Prostate gland (tissue), 2 donors: Measurements from ENCODE around the gene GRM6. TPM values are rescaled to one million over a fixed set of nuclear protein-coding genes. Genes with fewer than 3 reads are reported as not detected.

Experiments used
- DNase-seq: peaks from one replicate; pipeline ENCODE4 v3.0.0-alpha.2; 2019; ENCODE audit warnings: low spot score
- H3K27ac ChIP-seq, 2 donors: fragments of 200-600 bp; sonication (generic); 2 replicates each; pipeline ENCODE4 v1.5.1; 2017 to 2019
- H3K27me3 ChIP-seq: fragments of 200-600 bp; sonication (generic); replicated peaks from 2 replicates; pipeline ENCODE4 v1.5.1; 2019; ENCODE audit not compliant: insufficient read depth
- H3K36me3 ChIP-seq, 2 donors: fragments of 200-600 bp; sonication (generic); 1 replicate in 1 of 2; 2 replicates in 1 of 2; pipeline versions ENCODE4 v1.5.1 to v1.8.1; 2017 to 2019
- H3K4me1 ChIP-seq: fragments of 200-600 bp; sonication (generic); replicated peaks from 2 replicates; pipeline ENCODE4 v1.5.1; 2019
- H3K4me3 ChIP-seq, 2 donors: fragments of 200-600 bp; sonication (generic); 2 replicates each; pipeline ENCODE4 v1.5.1; 2017 to 2019
- H3K9me3 ChIP-seq: fragments of 200-600 bp; sonication (generic); 2 replicates; pipeline ENCODE4 v1.5.1; 2017
- CTCF ChIP-seq, 4 experiments: fragments of 200-600 bp in 2 of 4; fragments of 450-650 bp in 2 of 4; sonication (generic) in 2 of 4; IDR thresholded peaks; 1 replicate in 3 of 4; 2 replicates in 1 of 4; pipeline ENCODE4 v1.5.1; 2016 to 2019; ENCODE audit warnings: antibody characterized with exemption in 4 of 4, mild to moderate bottlenecking in 2 of 4, moderate library complexity in 2 of 4
- POLR2A ChIP-seq: fragments of 450-650 bp; IDR thresholded peaks from one replicate; pipeline ENCODE4 v1.6.1; 2016; ENCODE audit warnings: antibody characterized with exemption, mild to moderate bottlenecking
- POLR2AphosphoS5 ChIP-seq: sonication (generic); formaldehyde crosslinking; IDR thresholded peaks from one replicate; pipeline ENCODE4 v1.6.1; 2017; ENCODE audit warnings: antibody characterized with exemption
- WGBS: methylation state at CpG from one replicate; pipeline ENCODE4 v1.1.5; 2018; 5-methylcytosine and 5-hydroxymethylcytosine counted together
- intact Hi-C: fragments of 100-400 bp; cut with DNase I; formaldehyde crosslinking; loops from one replicate; pipeline ENCODE4 v1.14.2; 2022
- total RNA-seq, 2 donors: library from RNA; depleted of rRNA; stranded (reverse); fragments of >200 nt; gene quantifications; one replicate each; pipeline ENCODE4 v1.1.0, GENCODE V29; 2016

Gene GRM6
- total RNA-seq: under 1 TPM in 1 of 2 donors, not detected in 1; 0.23 TPM

- peaks cover 2% of the 10 kb centered on the region for H3K27me3 ChIP-seq
- no peaks in the 10 kb centered on the region for H3K36me3 ChIP-seq
- intact Hi-C loops: no loop called here
- TF ChIP-seq POLR2A (no peak), CTCF (IDR thresholded peaks at IDR 0.05) (no peak), POLR2AphosphoS5 (no peak)
- H3K4me3 ChIP-seq: no peak within 1 kb of the TSS
- H3K27ac ChIP-seq: no peak within 1 kb of the TSS
- 2% methylated on average over 82 of the region's 97 CpGs for WGBS
- no peak for DNase-seq
- no peaks in the 10 kb centered on the region for H3K4me1 ChIP-seq
- no peaks in the 10 kb centered on the region for H3K9me3 ChIP-seq
Observed at GRCh38 chr5:178994580-178995340, at the start of gene GRM6. TSS of gene GRM6 (minus strand) at chr5:178995320. CDS start at chr5:178994944, 376 bp downstream.

DNA sequence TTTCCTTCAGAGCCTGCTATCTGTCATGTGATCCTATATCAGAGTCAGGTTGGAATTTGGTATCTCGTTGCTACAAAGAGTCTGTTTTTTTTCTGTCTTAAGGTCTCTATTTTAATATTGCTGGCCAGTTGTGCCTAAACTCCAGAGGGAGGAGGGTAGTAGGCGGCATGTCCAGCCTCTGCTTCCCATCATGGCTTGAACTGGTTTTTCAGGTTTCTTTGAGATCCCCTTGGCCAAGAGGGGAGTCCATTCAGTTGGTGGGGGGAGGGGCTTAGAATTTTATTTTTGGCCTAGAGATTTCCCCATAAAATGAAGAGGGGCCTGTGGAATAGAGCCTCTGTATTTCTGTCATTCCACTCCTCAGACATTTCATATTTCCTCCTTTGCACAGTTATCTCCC, 49.6 kb upstream of the GRM6 start:
- H3K4me1 ChIP-seq: no peaks in the 10 kb centered on the region
- DNase-seq: no peak
- no peaks in the 10 kb centered on the region for H3K9me3 ChIP-seq
- no peak overlapping the region for H3K27ac ChIP-seq
- H3K27me3 ChIP-seq: no peaks in the 10 kb centered on the region
- TF ChIP-seq CTCF (IDR thresholded peaks at IDR 0.05) (no peak), POLR2A (no peak), POLR2AphosphoS5 (no peak)
- WGBS: 65% methylated on average over 2 of the region's 2 CpGs
- no peak overlapping the region for H3K4me3 ChIP-seq
- intact Hi-C loops: no loop called here
- H3K36me3 ChIP-seq: no peaks in the 10 kb centered on the region

DNA sequence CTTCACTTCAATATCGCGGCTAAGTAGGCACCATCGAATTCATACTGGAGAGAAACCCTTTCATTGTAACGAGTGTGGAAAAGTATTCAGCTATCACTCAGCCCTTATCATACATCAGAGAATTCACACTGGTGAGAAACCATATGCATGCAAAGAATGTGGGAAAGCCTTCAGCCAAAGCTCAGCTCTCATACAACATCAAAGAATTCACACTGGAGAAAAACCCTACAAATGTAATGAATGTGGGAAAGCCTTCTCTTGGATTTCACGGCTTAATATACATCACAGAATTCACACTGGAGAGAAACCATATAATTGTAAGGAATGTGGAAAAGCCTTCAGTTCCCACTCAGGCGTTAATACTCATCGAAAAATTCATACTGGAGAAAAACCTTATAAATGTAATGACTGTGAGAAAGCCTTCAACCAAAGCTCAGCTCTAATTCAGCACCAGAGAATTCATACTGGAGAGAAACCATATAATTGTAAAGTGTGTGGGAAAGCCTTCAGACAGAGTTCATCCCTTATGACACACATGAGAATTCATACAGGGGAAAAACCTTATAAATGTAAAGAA, 38.0 kb upstream of the GRM6 start:
- DNase-seq: no peak
- Histone ChIP-seq H3K27ac (no peak overlapping the region), H3K4me3 (no peak overlapping the region), H3K4me1 (no peaks in the 10 kb centered on the region), H3K27me3 (no peaks in the 10 kb centered on the region), H3K36me3 (peaks cover 8 to 27% of the 10 kb centered on the region in 2 donors), H3K9me3 (peaks cover 14% of the 10 kb centered on the region)
- intact Hi-C loops: no loop called here
- no peak for TF ChIP-seq CTCF (IDR thresholded peaks at IDR 0.05)
- TF ChIP-seq POLR2AphosphoS5: no peak
- TF ChIP-seq POLR2A: no peak
- 97% methylated on average over 7 of the region's 7 CpGs for WGBS

- DNase-seq: peak; percentile 94
- Histone ChIP-seq H3K4me3 (peak within 1 kb of the TSS; percentile 76 to 89), H3K4me1 (no peaks in the 10 kb centered on the region), H3K27ac (peak within 1 kb of the TSS; percentile 79 to 84), H3K27me3 (no peaks in the 10 kb centered on the region), H3K9me3 (no peaks in the 10 kb centered on the region), H3K36me3 (peaks cover 12% of the 10 kb centered on the region in 2 donors)
- 1% methylated on average over 55 of the region's 72 CpGs for WGBS
- peak; percentile 39 for TF ChIP-seq POLR2A
- peak; percentile 98 for TF ChIP-seq POLR2AphosphoS5
- peak in 2 of 4 experiments; percentile 12 to 20 for TF ChIP-seq CTCF (IDR thresholded peaks at IDR 0.05)
- intact Hi-C loops: loop anchor here (5.0 kb wide), 1 partner anchor 39 kb away; the partner anchor contains the start of gene ZNF354C
Observed at GRCh38 chr5:179023528-179024189, 28.5 kb upstream of the GRM6 start, which contains the start of gene ZNF879. TSS of gene ZNF879 (plus strand) at chr5:179023804. CDS start at chr5:179025005, 1,201 bp downstream.
